Fibroblast of lung (primary cell): Measurements from ENCODE around the gene NCKAP5. TPM values are rescaled to one million over a fixed set of nuclear protein-coding genes. Genes with fewer than 3 reads are reported as not detected.
A peak's percentile ranks its signal among the peaks of the same experiment; 100 is the strongest.

Experiments
- DNase-seq, 2 donors: peaks; one replicate each; pipeline versions ENCODE4 v3.0.0 to v3.0.0-alpha.2; 2010; ENCODE audit warnings: low read depth in 2 of 2
- H2AFZ ChIP-seq: 2 replicates; pipeline ENCODE4 v1.5.1; 2012; ENCODE audit warnings: low read length, control low read depth, inconsistent platforms
- H3K27ac ChIP-seq: 2 replicates; pipeline ENCODE4 v1.5.1; 2011; ENCODE audit warnings: low read length, control low read depth; ENCODE audit not compliant: insufficient read depth
- H3K27me3 ChIP-seq: 2 replicates; pipeline ENCODE4 v1.5.1; 2011; ENCODE audit warnings: mild to moderate bottlenecking, low read length; ENCODE audit not compliant: control insufficient read depth, insufficient read depth
- H3K36me3 ChIP-seq: 2 replicates; pipeline ENCODE4 v1.5.1; 2011; ENCODE audit warnings: low read length; ENCODE audit not compliant: control insufficient read depth, insufficient read depth
- H3K4me1 ChIP-seq: 2 replicates; pipeline ENCODE4 v1.5.1; 2011; ENCODE audit warnings: low read length; ENCODE audit not compliant: control insufficient read depth, insufficient read depth; ENCODE audit errors: extremely low read depth
- H3K4me2 ChIP-seq: 2 replicates; pipeline ENCODE4 v1.5.1; 2011; ENCODE audit warnings: low read length, control low read depth; ENCODE audit not compliant: insufficient read depth; ENCODE audit errors: extremely low read depth
- H3K4me3 ChIP-seq, 4 experiments: fragments of 200-600 bp in 1 of 4; sonication (generic) in 1 of 4; replicated peaks in 1 of 4; 2 replicates each; pipeline ENCODE4 v1.5.1; 2011 to 2016; ENCODE audit warnings: low read length in 4 of 4, low read depth in 3 of 4, mild to moderate bottlenecking in 3 of 4, control low read depth in 2 of 4, inconsistent platforms in 1 of 4, mixed read lengths in 1 of 4; ENCODE audit not compliant: insufficient read depth in 1 of 4; ENCODE audit errors: control extremely low read depth in 1 of 4
- H3K79me2 ChIP-seq: 2 replicates; pipeline ENCODE4 v1.5.1; 2012; ENCODE audit warnings: mild to moderate bottlenecking, low read length, inconsistent platforms; ENCODE audit not compliant: control insufficient read depth, insufficient read depth
- H3K9ac ChIP-seq: 2 replicates; pipeline ENCODE4 v1.5.1; 2011; ENCODE audit warnings: mild to moderate bottlenecking, low read length, control low read depth; ENCODE audit not compliant: insufficient read depth
- H3K9me3 ChIP-seq: 2 replicates; pipeline ENCODE4 v1.5.1; 2012; ENCODE audit warnings: low read depth, low read length; ENCODE audit not compliant: control insufficient read depth, insufficient read depth
- H4K20me1 ChIP-seq: 2 replicates; pipeline ENCODE4 v1.5.1; 2011; ENCODE audit warnings: low read length; ENCODE audit not compliant: control insufficient read depth, insufficient read depth; ENCODE audit errors: extremely low read depth
- CTCF ChIP-seq, 2 donors: IDR thresholded peaks in 1 of 2; conservative IDR thresholded peaks in 1 of 2; 1 replicate in 1 of 2; 2 replicates in 1 of 2; pipeline ENCODE4 v1.5.1; 2011 to 2012; ENCODE audit warnings: low read length in 2 of 2, control low read depth in 1 of 2, inconsistent platforms in 1 of 2, low read depth in 1 of 2, mild to moderate bottlenecking in 1 of 2
- EZH2 ChIP-seq: IDR thresholded peaks from 2 replicates; pipeline ENCODE4 v1.5.1; 2012; ENCODE audit warnings: low read length, control low read depth, mild to moderate bottlenecking; ENCODE audit errors: missing control alignments
- polyA plus RNA-seq, 2 donors: library from polyadenylated mRNA; depleted of rRNA in 1 of 2; stranded (reverse) in 1 of 2; unstranded in 1 of 2; fragments of >200 nt; gene quantifications; 2 replicates each; pipeline ENCODE4 v1.2.1, GENCODE V29; 2011 to 2012; ENCODE audit warnings: missing spikeins in 1 of 2
- total RNA-seq: library from RNA; depleted of rRNA; stranded (reverse); fragments of >200 nt; gene quantifications from 2 replicates; pipeline ENCODE4 v1.2.1, GENCODE V29; 2014

Gene NCKAP5
- total and polyA plus RNA-seq, 2 donors (not counting 1 experiment from before 2014, with no cell fraction given), result 2.6 to 6.2 TPM

GRCh38 chr2:132734961-132735360 is 833.3 kb downstream of the NCKAP5 start:
- Histone ChIP-seq H3K27me3 (no peaks in the 10 kb centered on the region), H3K9ac (no peak overlapping the region), H3K4me2 (no peak overlapping the region), H3K36me3 (no peaks in the 10 kb centered on the region), H4K20me1 (no peaks in the 10 kb centered on the region), H2AFZ (no peak overlapping the region), H3K79me2 (no peaks in the 10 kb centered on the region), H3K27ac (no peak overlapping the region), H3K4me1 (no peaks in the 10 kb centered on the region), H3K9me3 (no peaks in the 10 kb centered on the region), H3K4me3 (no peak overlapping the region)
- no peak for DNase-seq
- TF ChIP-seq CTCF (conservative IDR thresholded peaks at IDR 0.05 in 1 of 2, IDR thresholded peaks at IDR 0.05 in 1 of 2; ENCODE audit: low read depth in 1 of 2, low read length in 2 of 2) (no peak), EZH2 (no peak)

GRCh38 chr2:132733094-132733493 is 835.2 kb downstream of the NCKAP5 start:
- TF ChIP-seq CTCF (conservative IDR thresholded peaks at IDR 0.05 in 1 of 2, IDR thresholded peaks at IDR 0.05 in 1 of 2; ENCODE audit: low read depth in 1 of 2, low read length in 2 of 2) (no peak), EZH2 (no peak)
- Histone ChIP-seq H3K4me2 (no peak overlapping the region), H3K27ac (no peak overlapping the region), H3K36me3 (no peaks in the 10 kb centered on the region), H3K4me1 (no peaks in the 10 kb centered on the region), H2AFZ (no peak overlapping the region), H3K9me3 (no peaks in the 10 kb centered on the region), H3K9ac (no peak overlapping the region), H4K20me1 (no peaks in the 10 kb centered on the region), H3K79me2 (no peaks in the 10 kb centered on the region), H3K4me3 (no peak overlapping the region), H3K27me3 (no peaks in the 10 kb centered on the region)
- DNase-seq, result peak in 1 of 2 donors; percentile 53

- Histone ChIP-seq H3K27me3 (no peaks in the 10 kb centered on the region), H3K4me3 (no peak overlapping the region), H3K27ac (no peak overlapping the region), H3K9me3 (no peaks in the 10 kb centered on the region), H3K9ac (no peak overlapping the region), H3K4me2 (no peak overlapping the region), H4K20me1 (no peaks in the 10 kb centered on the region), H3K4me1 (no peaks in the 10 kb centered on the region), H2AFZ (no peak overlapping the region), H3K79me2 (no peaks in the 10 kb centered on the region), H3K36me3 (no peaks in the 10 kb centered on the region)
- no peak for DNase-seq
- TF ChIP-seq EZH2 (no peak), CTCF (conservative IDR thresholded peaks at IDR 0.05 in 1 of 2, IDR thresholded peaks at IDR 0.05 in 1 of 2; ENCODE audit: low read depth in 1 of 2, low read length in 2 of 2) (no peak)
Measured at GRCh38 chr2:132732694-132733093, 835.6 kb downstream of the NCKAP5 start.
